HEK293 (cell line): ENCODE results near the gene TBC1D22A.

Source experiments
- RBAK ChIP-seq: fragments of 450-650 bp; formaldehyde crosslinking; IDR thresholded peaks from 2 replicates; pipeline ENCODE4 v1.5.1; 2016; ENCODE audit warnings: missing biosample characterization, missing genetic modification characterization
- ZNF133 ChIP-seq: fragments of 450-650 bp; formaldehyde crosslinking; IDR thresholded peaks from 2 replicates; pipeline ENCODE4 v1.5.1; 2016; ENCODE audit warnings: missing biosample characterization, missing genetic modification characterization
- ZNF248 ChIP-seq: fragments of 450-650 bp; formaldehyde crosslinking; IDR thresholded peaks from 2 replicates; pipeline ENCODE4 v1.5.1; 2017; ENCODE audit warnings: missing biosample characterization, missing genetic modification characterization
- ZNF623 ChIP-seq: fragments of 450-650 bp; formaldehyde crosslinking; IDR thresholded peaks from 2 replicates; pipeline ENCODE4 v1.5.1; 2016; ENCODE audit warnings: missing biosample characterization, missing genetic modification characterization
- TF ChIP-seq, protein P1 (sequence below): fragments of 450-650 bp; formaldehyde crosslinking; IDR thresholded peaks from 2 replicates; pipeline ENCODE4 v1.5.1; 2016; ENCODE audit warnings: missing biosample characterization, missing genetic modification characterization
- TF ChIP-seq, protein P2 (sequence below): fragments of 450-650 bp; formaldehyde crosslinking; IDR thresholded peaks from 2 replicates; pipeline ENCODE4 v1.5.1; 2016; ENCODE audit warnings: missing biosample characterization, missing genetic modification characterization

DNA sequence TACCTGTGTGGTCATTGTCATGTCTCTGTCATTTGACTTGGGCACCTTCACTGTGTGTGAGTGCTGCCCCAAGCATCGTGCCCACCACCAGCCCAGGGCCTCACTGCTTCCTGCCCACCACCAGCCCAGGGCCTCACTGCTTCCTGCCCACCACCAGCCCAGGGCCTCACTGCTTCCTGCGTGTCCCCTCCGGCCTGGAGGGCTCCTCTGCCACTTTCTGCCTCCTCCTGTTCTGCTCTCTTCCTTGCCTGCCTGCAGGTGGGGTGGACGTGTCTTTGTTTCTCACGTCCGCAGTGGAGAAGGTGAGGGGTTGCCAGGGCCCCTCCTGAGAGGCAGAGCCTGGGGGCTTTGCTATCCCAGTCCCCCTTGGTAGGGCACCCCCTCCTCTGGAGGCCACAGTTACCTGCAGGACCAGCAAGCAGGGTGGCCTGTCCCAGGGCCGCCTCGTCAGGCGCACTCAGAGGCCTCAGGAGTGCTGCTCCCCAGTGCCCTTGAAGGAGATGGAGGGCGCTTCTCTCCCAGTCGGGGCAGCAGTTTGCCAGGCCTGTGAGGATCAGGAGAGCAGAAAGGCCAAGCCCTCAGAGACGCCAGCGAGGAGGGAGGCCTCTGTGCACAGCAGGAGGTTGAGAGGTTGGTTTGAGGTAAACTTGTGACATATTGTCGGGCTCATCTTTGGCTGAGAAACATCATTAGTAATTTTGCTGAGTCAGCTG, 290.7 kb downstream of the TBC1D22A start:
- no peak for TF ChIP-seq ZNF133 (tag by site-specific recombination)
- TF ChIP-seq, protein P1, sequence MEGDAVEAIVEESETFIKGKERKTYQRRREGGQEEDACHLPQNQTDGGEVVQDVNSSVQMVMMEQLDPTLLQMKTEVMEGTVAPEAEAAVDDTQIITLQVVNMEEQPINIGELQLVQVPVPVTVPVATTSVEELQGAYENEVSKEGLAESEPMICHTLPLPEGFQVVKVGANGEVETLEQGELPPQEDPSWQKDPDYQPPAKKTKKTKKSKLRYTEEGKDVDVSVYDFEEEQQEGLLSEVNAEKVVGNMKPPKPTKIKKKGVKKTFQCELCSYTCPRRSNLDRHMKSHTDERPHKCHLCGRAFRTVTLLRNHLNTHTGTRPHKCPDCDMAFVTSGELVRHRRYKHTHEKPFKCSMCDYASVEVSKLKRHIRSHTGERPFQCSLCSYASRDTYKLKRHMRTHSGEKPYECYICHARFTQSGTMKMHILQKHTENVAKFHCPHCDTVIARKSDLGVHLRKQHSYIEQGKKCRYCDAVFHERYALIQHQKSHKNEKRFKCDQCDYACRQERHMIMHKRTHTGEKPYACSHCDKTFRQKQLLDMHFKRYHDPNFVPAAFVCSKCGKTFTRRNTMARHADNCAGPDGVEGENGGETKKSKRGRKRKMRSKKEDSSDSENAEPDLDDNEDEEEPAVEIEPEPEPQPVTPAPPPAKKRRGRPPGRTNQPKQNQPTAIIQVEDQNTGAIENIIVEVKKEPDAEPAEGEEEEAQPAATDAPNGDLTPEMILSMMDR = no peak
- TF ChIP-seq, protein P2, sequence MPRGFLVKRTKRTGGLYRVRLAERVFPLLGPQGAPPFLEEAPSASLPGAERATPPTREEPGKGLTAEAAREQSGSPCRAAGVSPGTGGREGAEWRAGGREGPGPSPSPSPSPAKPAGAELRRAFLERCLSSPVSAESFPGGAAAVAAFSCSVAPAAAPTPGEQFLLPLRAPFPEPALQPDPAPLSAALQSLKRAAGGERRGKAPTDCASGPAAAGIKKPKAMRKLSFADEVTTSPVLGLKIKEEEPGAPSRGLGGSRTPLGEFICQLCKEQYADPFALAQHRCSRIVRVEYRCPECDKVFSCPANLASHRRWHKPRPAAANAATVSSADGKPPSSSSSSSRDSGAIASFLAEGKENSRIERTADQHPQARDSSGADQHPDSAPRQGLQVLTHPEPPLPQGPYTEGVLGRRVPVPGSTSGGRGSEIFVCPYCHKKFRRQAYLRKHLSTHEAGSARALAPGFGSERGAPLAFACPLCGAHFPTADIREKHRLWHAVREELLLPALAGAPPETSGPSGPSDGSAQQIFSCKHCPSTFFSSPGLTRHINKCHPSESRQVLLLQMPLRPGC (tag by site-specific recombination) = no peak
- TF ChIP-seq RBAK (tag by site-specific recombination) = no peak
- TF ChIP-seq ZNF623 = no peak
- TF ChIP-seq ZNF248 (tag by site-specific recombination) = no peak
